Left kidney (tissue), 2 donors: ENCODE data around the gene GRIP2. TPM values are rescaled to one million over a fixed set of nuclear protein-coding genes. Genes with fewer than 3 reads are reported as not detected.

Source experiments
- DNase-seq: peaks from one replicate; pipeline ENCODE4 v3.0.0-alpha.2; 2013
- polyA plus RNA-seq: library from polyadenylated mRNA; unstranded; fragments of 120-200 nt; gene quantifications from one replicate; pipeline ENCODE4 v1.2.1, GENCODE V29; 2013; ENCODE audit not compliant: insufficient read length

Gene GRIP2
- polyA plus RNA-seq, 1 donor, result 1.7 TPM

DNA sequence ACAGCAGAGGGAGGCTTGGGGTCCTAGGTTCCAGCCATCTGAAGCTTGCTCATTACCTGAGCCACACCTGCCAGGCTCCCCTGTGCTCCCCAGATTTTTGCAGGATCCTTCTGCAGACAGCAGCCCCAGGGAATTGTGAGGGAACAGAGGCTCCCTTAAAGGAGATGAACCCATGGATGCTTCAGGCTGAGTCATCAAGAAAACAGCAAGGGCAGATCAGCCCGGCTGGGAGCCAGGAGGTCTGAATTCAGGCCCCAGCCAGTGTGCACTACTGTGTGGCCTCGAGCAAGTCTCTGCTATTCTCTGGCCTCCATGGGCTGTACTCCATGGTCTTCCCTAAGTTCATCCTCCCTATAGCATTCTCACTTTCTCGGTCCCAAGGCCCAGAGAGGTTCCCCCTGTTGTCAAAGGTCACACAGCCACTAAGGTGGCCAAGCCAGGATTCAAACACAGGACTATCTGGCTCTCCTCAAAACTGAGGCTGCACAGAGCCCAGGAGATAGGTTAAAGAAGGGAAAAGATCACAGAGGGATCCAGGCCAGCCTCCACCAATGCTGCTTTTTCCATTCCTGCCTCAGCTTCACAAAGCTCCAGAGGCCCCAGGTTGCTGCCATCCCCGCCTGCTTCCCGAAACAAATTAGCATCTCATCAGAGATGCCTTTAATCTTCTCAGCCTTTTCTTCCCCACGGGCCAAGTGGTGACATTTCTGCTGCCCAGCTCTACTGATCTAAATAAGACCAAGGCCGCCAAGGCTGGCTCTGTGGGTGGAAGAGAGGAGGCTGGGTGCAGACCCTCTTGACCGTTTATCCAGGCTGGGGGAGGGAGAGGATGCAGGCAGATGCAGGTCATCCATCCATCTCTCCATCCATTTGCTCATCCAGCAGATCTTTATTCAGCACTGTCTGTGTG, 21.2 kb upstream of the GRIP2 start:
- DNase-seq, result no peak

DNA sequence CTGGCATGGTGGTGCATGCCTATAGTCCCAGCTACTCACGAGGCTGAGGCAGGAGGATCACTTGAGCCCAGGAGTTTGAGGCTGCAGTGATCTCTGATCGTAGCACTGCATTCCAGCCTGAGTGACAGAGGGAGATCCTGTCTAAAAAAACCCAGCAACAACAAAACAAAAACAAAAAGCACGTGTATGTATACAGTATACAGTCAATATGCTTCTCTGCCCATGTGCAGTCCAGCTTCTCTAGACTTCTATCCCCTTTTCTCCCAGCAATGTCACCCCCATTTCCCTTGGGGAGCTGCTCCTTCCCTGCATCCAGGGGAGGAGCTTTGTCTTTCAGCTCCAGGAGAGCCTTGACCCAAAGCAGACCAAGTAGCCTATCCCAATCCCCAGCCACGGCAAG, 20.0 kb upstream of the GRIP2 start:
- no peak for DNase-seq

DNA sequence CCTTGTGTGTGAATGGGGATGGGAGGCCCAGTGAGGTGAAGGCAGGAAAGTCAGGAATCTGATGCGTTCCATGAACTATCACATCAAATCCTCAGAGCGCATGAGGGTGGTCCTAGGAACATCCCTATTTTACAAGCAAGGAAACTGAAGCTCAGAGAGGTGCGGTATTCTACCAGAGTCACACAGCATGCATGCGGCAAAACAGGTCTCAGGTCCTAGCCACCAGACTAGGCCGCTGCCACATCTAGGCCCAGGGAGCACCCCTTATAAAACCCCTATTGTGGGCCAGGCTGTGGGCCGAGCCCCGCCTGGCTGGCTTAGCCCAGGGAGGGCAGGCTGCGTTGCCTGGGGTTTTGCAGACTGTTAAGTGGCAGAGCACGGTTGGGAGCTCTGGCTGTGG, 17.9 kb upstream of the GRIP2 start:
- no peak for DNase-seq

DNA sequence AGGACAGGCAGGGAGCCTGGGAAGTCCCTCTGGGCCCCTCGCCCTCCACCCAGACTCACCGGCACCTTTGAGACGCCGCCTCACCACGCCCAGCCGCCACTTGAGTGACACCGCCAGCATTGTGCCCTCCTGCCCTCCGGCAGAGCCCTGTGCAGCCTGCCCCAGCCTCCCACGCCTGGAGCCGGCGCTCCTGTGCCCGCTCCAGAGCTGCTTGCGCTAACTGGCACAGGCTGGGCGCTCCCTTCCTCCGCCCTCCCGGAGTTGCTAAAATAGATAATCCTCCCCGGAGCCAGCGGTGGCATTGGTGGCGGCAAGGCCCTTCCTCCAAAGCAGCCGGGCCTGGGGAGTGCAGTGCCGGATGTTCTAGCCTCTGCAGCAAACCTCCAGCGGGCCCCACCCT, 15.7 kb upstream of the GRIP2 start:
- peak; percentile 35 for DNase-seq

DNA sequence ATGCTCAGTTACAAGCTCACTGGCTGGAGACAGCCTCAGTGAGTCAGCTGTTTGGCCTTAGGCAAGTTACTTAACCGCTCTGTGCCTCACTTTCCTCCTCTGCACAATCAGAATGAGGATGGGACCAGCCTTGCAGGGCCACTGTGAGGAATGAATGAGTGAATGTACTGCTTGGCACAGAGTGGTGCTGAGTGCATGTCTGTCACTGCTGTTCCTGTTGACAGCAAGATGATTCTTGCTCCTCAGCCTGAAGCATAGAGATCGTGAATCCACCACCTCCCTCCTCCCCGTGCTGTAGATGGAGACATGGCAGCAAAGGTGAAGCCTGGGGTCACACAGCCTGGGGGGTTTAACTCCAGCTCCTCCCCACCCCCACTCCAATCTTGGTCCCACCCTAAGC, 14.6 kb upstream of the GRIP2 start:
- no peak for DNase-seq

DNA sequence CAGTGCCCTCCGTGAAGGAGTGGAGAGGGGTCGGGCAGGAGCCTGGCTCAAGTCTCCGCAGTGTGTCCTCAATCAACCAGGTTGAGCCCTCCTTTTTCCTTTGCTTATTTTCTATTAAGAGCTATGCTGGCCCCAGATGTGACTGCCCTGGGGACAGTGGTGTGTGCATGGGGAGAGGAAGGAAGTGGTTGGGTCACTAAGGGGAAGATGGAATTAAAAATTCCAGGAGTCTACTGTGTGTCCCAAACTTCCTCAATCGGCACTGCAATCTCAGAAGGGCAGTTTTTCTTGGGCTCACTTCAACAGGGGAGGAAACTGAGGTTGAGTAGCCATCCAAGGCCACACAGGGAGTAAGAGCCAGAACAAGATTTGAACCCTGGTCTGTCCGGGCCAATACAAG, 13.7 kb upstream of the GRIP2 start:
- DNase-seq, result no peak

DNA sequence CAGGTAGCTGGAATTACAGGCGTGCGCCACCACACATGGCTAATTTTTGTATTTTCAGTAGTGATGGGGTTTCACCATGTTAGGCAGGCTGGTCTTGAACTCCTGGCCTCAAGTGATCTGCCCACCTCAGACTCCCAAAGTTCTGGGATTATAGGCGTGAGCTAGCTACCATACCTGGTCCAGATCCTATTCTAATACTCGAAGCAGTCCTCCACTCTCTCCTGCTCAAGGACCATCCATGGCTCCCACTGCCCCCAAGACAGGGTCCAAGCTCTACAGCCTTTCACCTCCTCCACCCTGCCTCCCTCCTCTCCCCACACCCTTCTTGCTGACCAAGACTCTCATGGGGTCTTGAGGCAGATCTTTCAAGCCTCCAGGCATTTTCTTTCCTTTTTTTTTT, 12.6 kb upstream of the GRIP2 start:
- DNase-seq, result no peak

DNA sequence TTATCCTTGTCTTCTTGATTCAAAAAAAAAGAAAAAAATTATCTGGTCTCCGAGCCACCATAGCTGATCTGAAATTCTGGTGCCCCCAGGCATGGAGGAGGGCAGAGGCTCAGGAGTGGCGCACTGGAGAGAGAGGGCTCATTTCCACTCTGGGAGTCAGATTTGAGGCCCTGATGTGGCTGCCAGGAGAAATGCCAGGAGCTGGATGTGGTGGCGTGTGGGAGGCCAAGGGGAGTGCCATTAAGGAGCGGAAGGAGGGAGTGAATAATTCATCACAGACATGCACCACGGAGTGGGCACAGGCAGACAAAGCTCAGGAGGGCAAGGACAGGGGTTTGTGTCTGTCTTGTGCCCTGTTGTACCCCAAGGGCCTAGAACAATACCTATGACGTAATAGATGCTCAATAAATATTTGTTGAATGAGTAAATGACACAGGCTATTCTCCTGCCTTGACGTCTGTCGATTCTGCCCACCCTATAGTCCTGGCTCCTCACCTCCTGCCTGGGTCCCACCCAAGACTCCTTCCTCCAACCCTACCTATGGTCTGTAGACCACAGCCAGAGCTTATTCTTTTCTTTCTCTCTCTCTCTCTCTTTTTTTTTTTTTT, 12.0 kb upstream of the GRIP2 start:
- DNase-seq, result no peak

DNA sequence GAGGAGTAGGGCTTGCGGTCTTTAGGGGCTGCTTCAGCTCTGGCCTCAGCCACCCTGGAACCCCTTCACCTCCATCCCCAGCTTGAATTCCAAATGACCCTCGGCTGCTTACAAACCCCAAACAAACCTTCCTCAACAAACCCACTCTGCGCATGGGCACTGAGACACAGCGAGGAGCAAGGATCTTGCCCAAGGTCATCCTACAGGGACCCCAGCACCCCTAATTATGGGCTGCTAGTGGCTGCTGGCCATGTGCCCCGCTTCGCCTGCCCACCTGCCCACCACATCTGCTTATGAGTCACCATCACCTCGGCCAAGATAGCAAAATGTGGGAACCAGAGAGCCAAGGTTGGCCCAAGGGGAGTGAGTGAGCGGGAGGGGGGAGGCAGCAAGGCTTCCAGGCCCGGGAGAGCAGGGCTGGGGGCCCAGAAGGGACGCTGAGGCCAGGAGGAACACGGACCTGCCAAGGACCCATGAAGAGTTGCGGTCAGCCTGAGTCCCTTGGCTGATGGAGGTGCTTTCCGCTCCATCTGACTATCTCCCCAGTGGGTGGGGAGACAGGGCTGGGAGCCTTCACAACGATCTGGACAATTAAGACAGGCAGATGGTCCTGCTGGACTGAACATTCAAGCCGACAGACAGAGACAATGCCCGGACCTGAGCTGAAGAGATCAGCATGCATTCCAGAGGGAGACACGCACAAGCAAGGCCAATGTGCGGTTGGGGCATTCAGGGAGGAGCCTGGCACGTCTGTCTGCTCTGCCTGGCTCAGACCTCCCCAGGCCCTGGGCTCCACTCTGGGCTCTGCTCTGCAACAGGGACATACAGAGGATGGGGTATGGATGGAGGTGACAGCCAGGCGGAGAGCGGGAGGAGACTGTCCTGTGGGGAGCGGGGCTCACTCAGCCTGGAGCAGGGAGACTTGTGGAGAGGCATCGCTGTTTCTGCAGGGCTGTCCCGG, 10.8 kb upstream of the GRIP2 start:
- DNase-seq, result no peak

DNA sequence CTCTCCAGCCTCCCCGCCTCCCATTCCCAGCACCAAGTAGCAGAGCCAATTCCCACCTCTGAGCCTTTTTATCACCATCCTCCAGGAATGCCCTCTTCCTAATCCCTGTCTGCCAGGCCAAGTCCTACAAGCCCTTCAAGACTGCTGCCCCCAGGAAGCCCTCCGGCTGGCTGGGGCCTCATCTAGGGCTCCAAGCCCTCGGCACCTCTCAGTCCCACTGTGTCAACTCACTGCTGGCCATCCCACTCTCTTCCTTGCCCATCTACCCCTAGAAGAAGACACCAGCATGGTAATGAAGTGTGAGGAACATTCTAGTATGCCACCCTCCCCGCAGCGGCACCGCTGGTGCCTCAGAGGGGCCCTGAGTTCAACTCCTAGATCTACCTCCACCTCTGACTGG, 10.0 kb upstream of the GRIP2 start:
- no peak for DNase-seq

DNA sequence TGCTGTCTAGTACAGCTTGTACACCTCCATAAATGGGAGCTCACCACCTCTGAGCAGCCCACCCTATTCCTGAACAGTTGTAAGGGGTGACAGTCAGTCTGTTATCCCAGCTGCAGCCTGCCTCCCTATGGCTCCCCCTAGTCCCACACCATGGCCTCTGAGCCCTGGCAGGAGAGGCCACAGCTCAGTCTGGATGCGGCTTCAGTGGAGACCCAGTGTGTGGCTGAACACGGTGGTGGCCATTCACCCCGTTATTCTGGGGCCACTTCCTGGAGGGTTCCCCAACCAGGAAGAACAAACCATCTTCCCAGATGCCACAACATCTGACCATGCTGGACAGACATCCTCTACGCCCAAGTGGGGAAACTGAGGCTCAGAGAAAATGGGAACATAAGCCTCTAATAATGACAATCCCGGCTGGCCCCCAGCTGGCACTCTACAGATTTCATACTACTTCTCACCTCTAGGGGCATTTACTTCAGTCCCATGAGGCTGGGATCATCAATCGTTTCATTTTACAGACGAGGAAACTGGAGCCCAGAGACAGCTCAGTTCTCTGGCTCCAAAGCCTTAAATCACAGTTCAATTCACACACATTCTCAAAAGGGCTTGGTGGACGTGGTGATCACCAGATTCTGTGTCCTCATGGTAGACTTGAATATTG, 9.2 kb upstream of the GRIP2 start:
- DNase-seq, result no peak

DNA sequence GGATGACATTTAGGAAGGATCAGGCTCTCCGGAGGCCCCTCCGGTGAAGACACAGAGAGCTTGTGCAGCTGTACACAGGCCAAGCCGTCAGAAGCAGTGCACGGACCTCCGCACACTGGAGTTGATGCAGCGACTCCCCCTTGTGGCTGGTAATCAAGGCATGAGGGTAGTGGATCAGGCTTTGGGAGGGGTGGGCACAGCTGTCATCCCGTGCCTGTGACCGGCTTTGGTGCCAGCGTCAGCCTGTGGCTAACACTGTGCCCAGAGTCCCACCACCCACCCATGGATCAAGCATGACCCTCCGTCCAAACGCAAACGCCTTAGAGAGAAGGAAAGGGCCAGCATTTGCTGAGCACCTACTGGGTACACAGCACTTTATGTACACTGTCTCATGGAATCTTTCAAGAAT, 8.2 kb upstream of the GRIP2 start:
- peak; percentile 76 for DNase-seq

DNA sequence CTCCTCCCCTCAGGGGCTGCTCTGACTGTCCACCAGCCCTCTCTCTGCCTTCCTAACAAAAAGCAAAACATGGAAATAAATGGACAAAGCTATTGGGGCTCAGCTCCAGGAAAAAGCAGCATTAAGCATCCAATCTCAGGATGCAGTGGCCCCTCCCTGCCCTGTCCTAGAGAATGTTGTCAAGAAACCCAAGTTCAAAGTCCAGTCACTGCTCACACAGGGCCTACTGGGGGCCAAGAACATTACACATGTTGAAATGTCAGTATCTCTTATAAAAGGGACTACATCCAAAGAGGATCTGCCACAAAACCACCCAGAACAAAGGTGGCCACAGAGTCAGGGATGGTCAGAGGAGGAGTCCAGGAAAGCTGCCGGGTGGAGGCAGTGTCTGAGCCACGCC, 7.6 kb upstream of the GRIP2 start:
- DNase-seq, result no peak

DNA sequence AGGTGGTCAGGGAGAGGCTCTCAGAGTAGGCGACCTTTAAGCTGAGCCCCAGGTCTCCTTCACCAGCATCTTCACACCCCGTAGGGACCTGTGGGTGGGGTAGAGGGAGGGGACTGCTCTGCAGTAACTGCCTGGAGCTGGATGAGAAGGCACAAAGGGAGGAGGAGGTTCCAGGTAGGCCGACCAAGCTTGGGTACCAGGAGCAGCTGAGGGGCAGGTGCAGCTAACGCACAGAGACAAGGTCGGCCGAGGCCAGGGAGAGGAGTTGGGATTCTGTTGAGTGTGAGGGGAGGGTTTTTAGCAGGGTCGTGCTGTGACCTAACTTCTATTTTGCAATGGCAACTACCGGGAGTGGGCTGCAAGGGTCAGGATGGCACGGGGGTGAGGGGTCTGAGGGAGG, 5.9 kb upstream of the GRIP2 start:
- no peak for DNase-seq

DNA sequence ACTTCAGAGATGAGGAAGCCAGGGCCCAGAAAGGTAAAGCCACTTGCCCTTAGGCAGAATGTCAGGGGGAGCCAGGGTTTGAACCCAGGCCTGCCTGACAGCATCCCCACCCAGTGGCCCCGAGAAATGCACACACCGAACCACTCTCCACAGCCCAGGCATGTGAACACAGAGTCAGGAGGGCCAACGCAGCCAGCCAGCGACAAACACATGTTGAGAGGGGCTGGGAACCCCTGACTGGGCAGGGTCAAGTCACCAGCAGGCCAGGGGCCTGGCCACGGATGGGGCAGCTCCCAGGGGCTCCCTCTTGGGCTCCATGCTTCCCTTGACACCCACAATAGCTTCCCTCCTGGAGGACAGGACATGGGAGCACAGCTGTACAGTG, 5.1 kb upstream of the GRIP2 start:
- no peak for DNase-seq

DNA sequence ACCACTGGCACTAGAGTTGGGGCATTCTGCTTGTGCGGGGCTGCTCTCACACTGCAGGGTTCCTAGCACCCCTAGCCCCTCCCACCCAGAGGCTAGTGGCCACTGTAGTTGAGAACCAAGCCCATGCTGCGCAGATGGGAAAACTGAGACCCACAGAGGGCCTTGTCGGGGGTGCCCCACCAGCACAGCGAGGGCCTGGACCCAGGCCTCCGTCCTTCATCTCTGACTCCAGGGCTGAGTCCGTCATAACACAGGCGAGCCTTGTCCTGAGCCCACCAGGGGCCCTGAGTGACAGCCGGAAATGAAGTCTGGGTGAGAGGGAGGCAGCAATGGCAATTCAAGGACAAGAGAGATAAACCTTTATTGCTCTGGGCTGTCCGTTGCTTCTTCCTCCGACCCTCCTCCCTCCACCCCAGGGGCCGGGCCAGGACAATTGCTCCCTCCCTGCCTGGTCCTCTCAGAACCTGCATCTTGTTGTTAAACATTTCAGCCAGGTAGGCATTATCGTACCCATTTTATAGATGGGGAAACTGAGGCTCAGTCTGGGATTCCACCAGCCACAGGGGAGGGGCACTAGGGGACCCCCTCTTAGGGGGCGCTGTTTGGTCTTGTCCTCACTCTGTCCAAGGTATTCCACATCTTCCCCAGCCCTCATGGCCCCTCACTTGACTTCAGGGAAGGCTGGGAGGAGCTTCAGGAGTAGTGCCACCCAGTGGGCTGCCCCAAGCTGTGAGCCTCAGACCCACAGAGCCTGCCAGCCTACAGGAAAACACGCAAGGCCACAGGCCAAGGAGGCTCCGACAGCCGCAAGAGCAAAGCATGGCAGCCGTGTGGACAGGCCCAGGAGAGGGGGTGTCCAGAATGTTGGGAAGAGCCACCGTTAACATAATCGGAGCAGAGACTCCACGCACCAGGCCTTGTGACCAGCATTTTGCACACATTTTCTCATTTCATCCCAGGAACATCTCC, 4.4 kb upstream of the GRIP2 start:
- no peak for DNase-seq

DNA sequence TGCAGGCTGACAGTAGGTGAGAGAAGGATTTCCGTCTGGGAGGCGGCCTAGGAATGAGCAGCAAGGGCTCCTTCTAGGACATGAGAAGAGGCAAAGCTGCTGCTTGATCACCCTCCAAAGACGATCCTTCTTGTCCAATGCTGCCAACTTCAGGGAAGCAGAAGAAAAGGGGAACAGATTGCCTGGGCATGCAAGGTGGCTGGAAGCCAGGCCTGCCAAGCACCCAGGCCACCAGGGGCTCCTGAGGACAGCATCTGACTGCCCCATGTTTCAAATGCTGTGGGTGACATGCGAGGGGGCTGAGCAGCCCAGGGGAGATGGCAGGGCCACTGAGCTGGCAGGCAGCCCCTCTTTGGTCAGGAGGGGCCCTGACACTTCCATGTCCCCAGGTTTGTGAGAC, 3.3 kb upstream of the GRIP2 start:
- no peak for DNase-seq

DNA sequence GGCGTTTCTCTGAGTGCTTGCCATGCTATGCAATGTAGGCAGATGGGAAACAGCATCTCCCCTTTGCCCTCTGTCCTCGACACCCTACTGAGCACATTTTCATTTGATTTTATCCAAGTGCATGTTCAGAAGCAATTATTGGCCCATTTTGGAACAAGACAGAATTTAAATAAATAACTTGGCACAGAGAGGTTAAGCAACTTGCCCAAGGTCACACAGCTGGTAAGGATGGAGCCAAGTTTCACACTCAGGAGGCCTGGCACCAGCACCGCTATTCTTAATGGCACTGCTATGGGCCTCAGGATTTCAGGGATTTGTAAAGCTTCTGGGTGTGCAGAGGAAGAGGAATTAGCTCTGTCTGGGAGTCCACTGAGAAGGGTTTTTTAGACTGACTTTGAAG, 2.5 kb upstream of the GRIP2 start:
- DNase-seq, result no peak

DNA sequence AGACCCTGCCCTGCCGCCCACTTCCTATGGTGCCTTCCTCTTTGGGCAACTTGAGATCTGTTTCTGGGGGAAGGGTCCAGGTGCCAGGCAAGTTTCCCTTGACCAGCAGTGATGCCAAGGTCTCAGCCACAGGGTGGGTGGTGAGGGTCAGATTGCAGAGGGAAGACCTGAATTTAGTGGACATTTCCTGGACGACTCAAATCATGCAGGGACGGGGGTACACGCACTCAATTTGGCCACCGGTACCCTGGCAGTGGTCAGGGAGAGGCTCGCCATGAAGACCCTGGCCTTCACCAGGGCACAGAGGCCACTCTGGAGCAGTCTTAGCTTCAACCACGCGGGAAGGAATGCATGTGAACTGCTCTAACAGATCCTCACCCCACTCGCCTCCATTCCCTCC, 1.5 kb upstream of the GRIP2 start:
- no peak for DNase-seq

DNA sequence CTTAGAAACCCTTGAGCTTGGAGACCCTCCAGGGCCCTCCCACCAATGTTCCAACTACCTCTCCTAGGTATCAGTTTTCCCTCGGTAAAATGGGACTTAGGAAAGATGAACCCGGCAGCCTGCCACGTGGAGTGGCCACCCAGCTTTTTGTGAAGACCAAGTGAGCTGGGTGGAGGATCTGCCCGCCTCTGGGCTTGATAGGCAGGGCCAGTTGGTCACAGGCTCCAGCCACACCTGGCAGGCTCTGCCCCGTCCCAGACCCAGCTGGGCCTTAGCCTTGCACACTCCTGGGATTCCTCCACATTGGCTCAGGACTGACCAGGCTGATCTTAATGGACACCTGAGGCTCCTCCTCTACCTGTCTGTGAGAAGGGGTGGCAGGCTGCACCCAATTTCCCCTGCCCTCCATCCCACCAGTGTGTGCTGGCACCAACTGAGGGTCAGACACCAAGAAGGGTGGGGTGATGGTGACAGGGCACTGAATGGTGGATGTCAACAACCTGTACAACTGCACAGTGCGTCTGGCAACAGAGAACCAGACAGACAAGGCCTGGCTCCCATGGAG, 761 bp upstream of the GRIP2 start:
- DNase-seq, result no peak

DNA sequence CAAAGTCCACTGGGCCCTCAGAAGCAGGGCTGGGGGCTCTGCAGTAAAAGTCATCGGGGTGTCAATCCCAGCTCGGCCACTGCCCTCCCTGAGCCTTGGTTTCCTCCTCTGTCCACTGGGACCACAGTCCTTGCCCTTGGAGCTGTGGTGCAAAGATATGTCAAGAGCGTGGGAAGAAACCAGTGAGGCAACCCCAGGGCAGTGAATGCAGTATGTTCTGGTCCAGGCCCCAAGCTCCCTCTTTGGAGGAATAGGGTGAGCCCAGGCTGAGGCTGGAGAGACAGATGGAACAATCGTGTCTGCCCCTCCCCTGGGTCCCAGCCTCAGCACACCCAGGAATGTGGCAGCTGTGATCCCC, 779 bp downstream of the GRIP2 start:
- DNase-seq, result no peak
